HepG2 (cell line): ENCODE data around the gene PPOX. TPM values are rescaled to one million over a fixed set of nuclear protein-coding genes. Genes with fewer than 3 reads are reported as not detected.
A peak's percentile ranks its signal among the peaks of the same experiment; 100 is the strongest.

ENCODE experiments used
- AFF4 ChIP-seq: sonication (generic); formaldehyde crosslinking; IDR thresholded peaks from 2 replicates; pipeline ENCODE4 v1.4.0; 2020; ENCODE audit warnings: missing genetic modification reagents
- ATF3 ChIP-seq: sonication (generic); formaldehyde crosslinking; IDR thresholded peaks from 2 replicates; pipeline ENCODE4 v1.4.0; 2020; ENCODE audit warnings: missing genetic modification reagents
- ATF7-NPFF ChIP-seq: sonication (generic); formaldehyde crosslinking; IDR thresholded peaks from 2 replicates; pipeline ENCODE4 v1.8.1; 2023; ENCODE audit warnings: mild to moderate bottlenecking, low read depth, missing genetic modification reagents, moderate library complexity
- ATRX ChIP-seq: sonication (generic); formaldehyde crosslinking; IDR thresholded peaks from 2 replicates; pipeline ENCODE4 v1.4.0; 2020; ENCODE audit warnings: missing genetic modification reagents, borderline replicate concordance
- CSRNP2 ChIP-seq: sonication (generic); formaldehyde crosslinking; conservative IDR thresholded peaks from 2 replicates; pipeline ENCODE4 v1.8.0; 2022; ENCODE audit warnings: low read depth, missing genetic modification reagents
- DMAP1 ChIP-seq: IDR thresholded peaks from 2 replicates; pipeline ENCODE4 v1.6.1; 2016
- FOXA3 ChIP-seq: IDR thresholded peaks from 2 replicates; pipeline ENCODE4 v1.6.1; 2016; ENCODE audit warnings: missing genetic modification reagents, missing compliant biosample characterization
- HCFC1 ChIP-seq: fragments of 150-350 bp; IDR thresholded peaks from 2 replicates; pipeline ENCODE4 v1.6.1; 2014; ENCODE audit warnings: low read depth, low read length
- NONO ChIP-seq, 2 experiments: fragments of 450-650 bp in 1 of 2; sonication (generic) in 1 of 2; formaldehyde crosslinking in 1 of 2; IDR thresholded peaks in 1 of 2; conservative IDR thresholded peaks in 1 of 2; 2 replicates each; pipeline versions ENCODE4 v1.6.1 to v1.8.0; 2017 to 2022; ENCODE audit warnings: mild to moderate bottlenecking in 1 of 2, missing genetic modification reagents in 1 of 2, moderate library complexity in 1 of 2
- RBFOX2 ChIP-seq: fragments of 200-400 bp; formaldehyde crosslinking; IDR thresholded peaks from 2 replicates; pipeline ENCODE4 v1.6.1; 2017; ENCODE audit warnings: low read depth, mild to moderate bottlenecking, low read length
- RORA ChIP-seq: sonication (generic); formaldehyde crosslinking; IDR thresholded peaks from 2 replicates; pipeline ENCODE4 v1.5.0; 2020; ENCODE audit warnings: mild to moderate bottlenecking, missing genetic modification reagents, moderate library complexity
- THAP11 ChIP-seq: IDR thresholded peaks from 2 replicates; pipeline ENCODE4 v1.6.1; 2016; ENCODE audit warnings: missing biosample characterization, missing genetic modification reagents
- TP53 ChIP-seq: sonication (generic); formaldehyde crosslinking; conservative IDR thresholded peaks from 2 replicates; pipeline ENCODE4 v1.4.0; 2020; ENCODE audit warnings: missing genetic modification reagents
- XRCC5 ChIP-seq: fragments of 200-400 bp; formaldehyde crosslinking; optimal IDR thresholded peaks from 2 replicates; pipeline ENCODE3; 2017; ENCODE audit warnings: mild to moderate bottlenecking, low read length
- YEATS4 ChIP-seq: sonication (generic); formaldehyde crosslinking; IDR thresholded peaks from 2 replicates; pipeline ENCODE4 v1.4.0; 2020; ENCODE audit warnings: missing genetic modification reagents, borderline replicate concordance
- ZBTB37 ChIP-seq: sonication (generic); formaldehyde crosslinking; IDR thresholded peaks from 2 replicates; pipeline ENCODE4 v1.4.0; 2020; ENCODE audit warnings: mild to moderate bottlenecking, missing genetic modification reagents
- ZBTB38 ChIP-seq: sonication (generic); formaldehyde crosslinking; IDR thresholded peaks from 2 replicates; pipeline ENCODE4 v1.5.1; 2020; ENCODE audit warnings: mild to moderate bottlenecking, missing genetic modification reagents
- ZBTB8A ChIP-seq: sonication (generic); formaldehyde crosslinking; IDR thresholded peaks from 2 replicates; pipeline ENCODE4 v1.4.0; 2020; ENCODE audit warnings: mild to moderate bottlenecking, low read depth, missing genetic modification reagents, borderline replicate concordance
- ZFX ChIP-seq: sonication (generic); formaldehyde crosslinking; IDR thresholded peaks from 2 replicates; pipeline ENCODE4 v1.4.0; 2020; ENCODE audit warnings: mild to moderate bottlenecking, low read depth, missing genetic modification reagents, moderate library complexity
- ZNF567 ChIP-seq: sonication (generic); formaldehyde crosslinking; IDR thresholded peaks from 2 replicates; pipeline ENCODE4 v1.8.1; 2023; ENCODE audit warnings: mild to moderate bottlenecking, missing genetic modification reagents, borderline replicate concordance
- ZNF580 ChIP-seq: IDR thresholded peaks from 2 replicates; pipeline ENCODE4 v1.6.1; 2016; ENCODE audit warnings: low read depth, borderline replicate concordance
- ZNF740 ChIP-seq: sonication (generic); formaldehyde crosslinking; IDR thresholded peaks from 2 replicates; pipeline ENCODE4 v1.4.0; 2020; ENCODE audit warnings: missing genetic modification reagents
- polyA plus RNA-seq, 8 experiments: library from polyadenylated mRNA; depleted of rRNA in 3 of 8; stranded (reverse) in 7 of 8; unstranded in 1 of 8; fragments of >200 nt; fragmentation: Illumina TruSeq in 4 of 8; extraction: Trizol in 4 of 8; gene quantifications; 2 replicates each; pipeline versions ENCODE4 v1.2.1 to v1.2.3, GENCODE V29; 2011 to 2016; ENCODE audit warnings: low read depth in 4 of 8, missing spikeins in 1 of 8, mixed read lengths in 1 of 8; ENCODE audit not compliant: insufficient read depth in 1 of 8
- total RNA-seq, 5 experiments: library from RNA; depleted of rRNA; stranded (reverse); fragments of >200 nt; fragmentation: Illumina TruSeq; extraction: Trizol; gene quantifications; 2 replicates each; pipeline ENCODE4 v1.2.3, GENCODE V29; 2016; ENCODE audit warnings: low read depth in 1 of 5

The PPOX gene
- total and polyA plus RNA-seq, 2 of the 13 experiments (the other 11 are each of a cell fraction or from before 2014, with no cell fraction given): 15.5 to 27.7 TPM

- TF ChIP-seq YEATS4 (CRISPR knock-in tag) (peak; percentile 76; the same call in 1 of the 2 replicates), RBFOX2 (peak; percentile 90), HCFC1 (peak; percentile 81), ATF3 (CRISPR knock-in tag) (peak; percentile 37; the same call in 1 of the 2 replicates), ZNF740 (no peak), XRCC5 (peak; percentile 49), ZFX (peak; percentile 73), RORA (no peak; the same call in 1 of the 2 replicates), ZNF567 (CRISPR knock-in tag) (no peak), DMAP1 (CRISPR knock-in tag) (no peak), ATF7-NPFF (CRISPR knock-in tag) (no peak), ZBTB38 (CRISPR knock-in tag) (no peak), ZBTB8A (no peak), CSRNP2 (CRISPR knock-in tag) (no peak), ZNF580 (no peak), NONO (IDR thresholded peaks at IDR 0.05) (no peak), NONO (CRISPR knock-in tag; conservative IDR thresholded peaks at IDR 0.05) (peak; percentile 79), THAP11 (CRISPR knock-in tag) (peak; percentile 82), ZBTB37 (CRISPR knock-in tag) (peak; percentile 52; the same call in 1 of the 2 replicates), FOXA3 (CRISPR knock-in tag) (peak; percentile 26; the same call in 1 of the 2 replicates), TP53 (CRISPR knock-in tag) (no peak), AFF4 (CRISPR knock-in tag) (no peak), ATRX (CRISPR knock-in tag) (no peak)
Observed at GRCh38 chr1:161132410-161133219, 33.6 kb upstream of the PPOX start, which contains the start of gene DEDD (continued).
